ENCODE data around the gene MUSK.
"Not testable (repeated sequence)": the region's sequence is repeated elsewhere in the genome, so short reads cannot be mapped to it uniquely, and the experiment has no call there.

Gene MUSK

DNA sequence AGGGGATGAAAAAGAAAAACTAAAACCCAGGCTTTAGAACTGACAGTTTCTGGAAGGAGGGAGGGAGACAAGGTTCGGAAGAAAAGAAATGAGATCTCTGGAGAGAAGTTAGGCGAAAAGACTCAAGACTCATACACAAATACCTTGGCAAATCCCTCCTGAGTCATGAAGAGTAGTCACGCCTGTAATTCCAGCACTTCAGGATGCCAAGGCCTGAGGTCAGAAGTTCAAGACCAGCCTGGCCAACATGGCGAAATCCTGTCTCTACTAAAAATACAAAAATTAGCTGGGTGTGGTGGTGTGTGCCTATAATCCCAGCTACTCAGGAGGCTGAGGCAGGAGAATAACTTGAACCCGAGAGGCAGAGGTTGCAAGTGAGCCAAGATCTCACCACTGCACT, 27.3 kb downstream of the MUSK start:
- not testable (repeated sequence) for DNase-seq (ENCODE audit: low spot score)

DNA sequence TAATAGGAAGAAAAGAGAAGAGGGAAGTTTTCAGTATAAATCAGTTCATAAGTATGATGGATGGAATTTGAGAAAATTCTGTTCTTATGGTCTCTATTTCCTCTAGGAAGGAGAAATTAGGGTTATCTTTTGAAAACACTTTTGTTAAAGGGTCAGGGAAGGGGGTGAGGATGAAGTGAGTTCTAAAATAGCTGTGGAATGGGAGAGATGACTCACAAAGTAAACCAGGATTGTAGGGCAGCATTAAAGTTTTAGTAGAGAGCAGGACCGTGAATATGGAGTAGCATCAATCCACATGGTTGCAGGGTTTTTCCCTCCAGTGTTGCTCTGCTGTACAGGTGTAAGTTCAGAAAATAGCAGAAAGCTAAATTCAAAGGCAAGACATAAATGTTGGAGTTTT, 32.4 kb downstream of the MUSK start:
- no peak for DNase-seq (ENCODE audit: low spot score)

DNA sequence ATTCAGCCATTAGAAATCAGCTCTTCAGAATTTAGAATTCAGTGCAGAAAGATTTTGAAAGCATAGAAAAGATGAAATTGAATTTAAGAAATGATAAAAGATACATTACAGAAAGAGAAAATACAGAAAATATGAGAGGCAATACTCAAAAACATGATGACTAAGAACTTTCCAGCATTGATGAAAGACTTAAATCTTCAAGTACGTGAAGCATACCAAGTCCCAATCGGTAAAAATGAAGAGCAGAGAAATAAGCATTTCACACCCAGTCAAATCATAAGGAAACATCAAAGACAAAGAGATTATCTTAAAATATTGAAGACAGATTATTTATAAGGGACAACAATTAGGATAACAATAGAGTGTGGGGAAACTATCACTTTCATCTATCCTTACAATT, 35.1 kb downstream of the MUSK start:
- no peak for DNase-seq (ENCODE audit: low spot score)

DNA sequence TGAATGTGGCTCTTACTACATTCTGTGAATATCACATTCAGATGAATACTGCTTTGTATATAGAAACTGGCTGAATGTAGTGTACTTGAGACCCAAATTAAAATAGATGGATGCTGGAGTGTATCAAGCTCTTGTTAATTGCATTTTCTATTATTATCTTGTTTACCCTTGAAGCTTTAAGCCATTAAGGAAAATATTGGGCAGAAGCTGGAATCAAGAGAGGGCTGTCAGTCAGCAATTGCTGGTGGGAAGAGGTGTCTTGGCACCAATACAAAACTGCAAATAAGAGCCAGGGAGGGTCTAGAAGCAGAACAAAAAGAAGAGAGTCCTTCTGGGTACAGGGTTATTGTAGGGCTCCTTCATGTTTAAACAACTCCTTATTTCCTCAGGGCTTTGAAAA, 38.8 kb downstream of the MUSK start:
- DNase-seq (ENCODE audit: low spot score): no peak

DNA sequence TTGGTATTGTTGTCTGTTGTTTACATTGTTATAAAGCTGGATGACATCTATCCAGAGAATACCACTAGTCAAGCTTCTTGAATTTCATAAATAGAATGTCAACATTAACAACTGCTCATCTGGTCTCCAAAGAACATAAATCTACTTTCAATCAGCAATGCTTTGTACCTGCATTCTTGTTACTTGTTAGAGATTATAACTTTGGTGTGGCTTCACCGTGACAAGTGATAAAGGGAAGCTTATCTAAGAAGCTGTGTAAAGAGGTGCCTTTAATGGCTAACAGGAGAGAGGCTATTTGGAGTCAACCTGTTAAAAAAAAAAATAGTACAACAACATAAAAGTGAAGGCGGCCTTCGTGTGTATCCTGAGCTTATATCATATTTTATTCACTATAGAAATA, 41.8 kb downstream of the MUSK start:
- DNase-seq (ENCODE audit: low spot score): no peak

DNA sequence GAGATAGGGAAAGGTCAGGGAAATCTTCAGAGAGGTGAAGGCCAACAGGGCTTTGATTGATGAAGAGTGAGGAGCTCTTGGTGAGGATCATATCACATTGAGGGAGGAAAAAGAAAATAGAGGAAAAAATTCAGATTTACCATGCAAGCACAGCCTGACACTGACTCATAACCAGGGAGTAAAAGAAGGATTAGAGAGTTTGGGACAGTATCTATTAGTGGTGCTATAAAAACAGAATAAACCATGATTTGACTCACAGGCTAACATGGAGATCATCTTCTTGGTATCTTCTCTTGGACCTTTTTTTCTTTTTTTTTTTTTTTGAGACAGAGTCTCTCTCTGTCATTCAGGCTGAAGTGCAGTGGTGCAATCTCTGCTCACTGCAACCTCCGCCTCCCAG, 44.4 kb downstream of the MUSK start:
- DNase-seq (ENCODE audit: low spot score): no peak

DNA sequence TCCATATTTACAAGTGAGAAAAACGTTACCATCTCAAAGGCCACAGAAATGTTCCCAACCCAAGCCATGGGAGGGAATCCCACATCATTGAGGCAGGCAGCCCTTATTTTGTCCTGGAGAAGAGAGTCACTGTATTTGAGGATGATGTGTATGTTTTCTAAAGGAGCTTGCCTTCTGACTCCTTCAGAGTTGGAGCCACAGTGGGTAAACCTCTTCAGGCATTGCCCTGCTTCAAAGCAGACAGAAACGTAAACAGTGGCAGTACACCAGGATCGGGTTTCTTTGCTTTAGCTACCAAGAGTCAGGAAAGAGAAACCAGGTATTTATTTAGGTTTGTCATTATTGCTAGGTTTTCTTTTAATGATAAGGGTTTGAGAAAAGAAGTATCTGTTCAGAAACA, 45.7 kb downstream of the MUSK start:
- no peak for DNase-seq (ENCODE audit: low spot score)

DNA sequence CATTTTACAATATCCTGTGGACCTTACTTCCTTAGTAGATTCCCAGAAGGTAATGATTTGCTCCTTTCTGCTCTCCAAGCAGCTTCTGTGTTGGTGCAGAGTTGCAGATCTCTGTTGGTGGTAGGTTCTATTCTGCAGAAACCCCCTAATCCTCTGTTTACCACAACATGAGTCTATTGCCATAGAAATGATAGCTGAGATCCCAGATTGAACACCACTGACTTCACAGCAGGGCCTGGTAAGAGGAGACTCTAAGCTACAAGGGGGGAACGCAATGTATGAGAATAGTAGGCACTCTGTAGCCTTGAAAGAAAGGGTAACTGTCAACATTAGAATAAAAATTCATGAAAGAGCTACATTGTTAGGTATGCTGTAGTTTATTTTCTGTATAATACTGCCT, 59.5 kb downstream of the MUSK start:
- DNase-seq (ENCODE audit: low spot score): no peak

DNA sequence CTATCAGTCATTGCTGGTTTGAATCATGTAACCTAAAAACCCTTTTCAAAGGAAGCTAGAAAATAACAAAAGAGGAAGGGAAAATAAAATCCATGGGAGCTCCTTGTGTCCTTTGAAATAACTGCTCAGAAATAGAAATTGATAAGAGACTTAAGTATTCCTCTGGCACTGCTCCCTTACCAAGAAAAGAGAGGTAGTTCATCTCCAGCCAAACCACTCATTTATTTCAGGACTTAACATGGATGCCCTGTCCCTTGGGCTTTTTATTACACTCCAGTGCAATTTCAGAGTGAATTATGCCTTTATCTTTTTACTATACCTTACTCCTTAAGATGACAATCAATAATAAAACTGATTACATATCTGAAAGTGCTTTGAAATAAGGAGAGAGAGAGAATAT, 61.0 kb downstream of the MUSK start:
- no peak for DNase-seq (ENCODE audit: low spot score)

DNA sequence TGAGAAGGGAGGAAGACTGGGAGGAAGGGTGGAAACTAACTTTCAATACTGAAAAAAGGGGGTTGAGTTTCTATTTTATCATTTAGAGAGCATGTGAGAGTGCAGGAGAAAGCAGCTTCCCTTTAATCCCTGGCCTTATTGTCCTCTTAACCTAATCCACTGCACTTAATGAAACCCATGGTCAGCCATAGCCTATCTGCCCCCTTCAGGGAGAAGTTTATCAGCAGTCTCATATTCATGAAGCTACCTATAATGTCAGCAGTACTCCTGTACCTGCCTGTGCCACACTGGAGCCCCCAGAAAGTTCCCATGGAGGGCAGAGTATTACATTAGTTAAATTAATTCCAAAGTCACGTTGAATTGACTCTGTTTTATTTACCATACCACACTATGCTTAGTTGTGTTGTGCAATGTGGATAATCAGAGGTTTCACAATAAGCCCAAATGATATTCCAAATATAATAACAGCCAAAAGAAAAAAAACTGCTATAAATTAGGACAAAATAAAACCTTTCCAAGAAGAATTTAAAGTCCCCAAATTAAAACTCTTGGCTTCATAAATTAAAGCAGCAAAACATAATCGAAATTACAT, 62.9 kb downstream of the MUSK start:
- DNase-seq (ENCODE audit: low spot score): no peak

DNA sequence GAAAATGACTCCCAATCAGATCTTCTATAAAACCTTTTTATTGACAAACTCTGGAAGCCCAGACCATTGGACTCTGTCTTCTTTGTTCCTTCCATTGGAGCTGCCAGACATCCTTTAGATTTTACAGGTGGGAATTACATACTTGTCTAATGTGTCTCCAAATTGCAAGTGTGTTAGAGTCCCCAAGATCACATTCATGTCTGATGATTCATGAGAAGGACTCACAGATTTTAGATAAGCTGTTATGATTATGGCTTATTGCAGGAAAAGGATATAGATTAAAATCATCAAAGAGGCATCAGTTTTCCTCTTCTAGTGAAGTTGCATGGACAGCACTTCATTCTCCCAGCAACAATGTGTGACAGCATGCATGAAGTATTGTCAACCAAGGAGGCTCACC, 70.4 kb downstream of the MUSK start:
- DNase-seq (ENCODE audit: low spot score): no peak

DNA sequence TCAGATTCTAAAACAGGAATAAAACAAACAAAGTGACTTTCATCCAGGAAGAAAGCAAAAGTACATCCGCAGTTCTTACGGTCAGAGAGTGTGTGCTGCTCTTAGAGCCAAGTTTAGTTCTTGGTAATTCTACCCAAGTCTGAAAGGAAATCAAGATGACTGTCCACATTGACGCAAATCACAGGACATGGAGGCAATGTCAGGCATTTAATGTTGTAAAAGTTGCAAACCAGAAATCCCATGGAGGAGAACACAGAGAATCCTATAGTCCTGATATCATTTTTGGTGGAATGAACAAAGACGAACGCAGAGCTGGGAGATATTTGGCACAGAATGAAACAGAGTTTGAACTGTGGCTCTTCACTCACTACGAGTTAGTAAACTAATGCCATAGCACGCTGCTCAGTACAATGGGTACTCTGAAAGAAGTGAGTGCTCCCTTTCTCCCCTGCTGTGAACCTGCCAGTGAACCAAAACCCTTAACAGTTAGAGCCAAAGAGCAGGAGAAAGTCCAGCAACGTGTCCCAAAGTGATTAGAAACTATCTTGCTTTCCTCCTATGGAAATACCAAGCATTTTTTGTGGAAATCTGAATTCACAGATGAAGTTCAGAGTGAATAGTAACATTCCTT, 74.3 kb downstream of the MUSK start:
- no peak for DNase-seq (ENCODE audit: low spot score)

DNA sequence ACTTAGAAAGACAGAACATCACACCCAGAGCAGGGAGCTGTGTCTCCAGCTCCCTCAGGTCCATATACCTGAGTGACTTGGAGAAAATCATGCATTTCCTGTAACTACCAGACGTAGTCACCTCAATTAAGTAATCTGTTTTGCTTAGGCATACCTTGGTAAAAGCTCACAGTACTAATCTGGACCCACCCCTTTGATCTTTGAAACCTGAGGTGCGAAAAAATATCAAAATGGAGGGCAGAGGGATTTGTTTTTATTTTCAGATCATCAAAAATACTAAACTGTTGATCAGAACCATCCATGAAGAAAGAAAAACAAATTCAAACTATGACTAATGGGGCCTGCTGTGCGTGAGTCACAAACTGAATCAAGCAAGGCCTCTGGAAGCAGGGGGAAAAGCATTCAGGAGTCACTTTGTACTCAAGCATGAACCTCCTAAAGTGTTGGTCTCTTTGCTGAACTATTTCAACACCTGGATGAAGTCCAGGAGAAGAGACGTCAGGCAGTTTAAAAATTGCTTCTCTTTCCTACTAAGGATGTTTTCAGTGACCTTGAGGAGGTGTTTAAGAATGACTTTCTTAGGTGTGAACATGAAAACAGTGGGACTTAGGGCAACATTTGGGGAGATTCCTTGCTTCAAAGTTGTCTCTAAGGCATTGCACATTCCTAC, 76.3 kb downstream of the MUSK start:
- no peak for DNase-seq (ENCODE audit: low spot score)

DNA sequence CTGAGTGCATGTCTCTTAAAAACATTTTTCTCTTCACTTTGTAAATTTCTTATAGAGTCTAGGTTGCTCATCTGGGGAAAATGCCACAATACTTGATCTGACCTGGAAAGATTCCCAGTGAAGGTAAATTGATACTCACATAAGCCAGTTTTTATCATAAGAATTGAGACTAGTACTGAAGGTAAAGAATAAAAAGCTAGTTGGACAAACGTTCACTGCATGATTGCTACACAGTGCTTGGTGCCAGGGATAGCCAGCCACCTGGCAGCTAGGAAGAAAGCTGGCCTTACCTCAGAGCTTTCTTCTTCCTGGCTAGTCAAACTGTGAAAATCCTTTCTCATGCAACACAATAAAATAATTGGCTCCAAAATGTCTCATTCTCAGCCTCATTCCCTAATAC, 77.1 kb downstream of the MUSK start:
- DNase-seq (ENCODE audit: low spot score): no peak

DNA sequence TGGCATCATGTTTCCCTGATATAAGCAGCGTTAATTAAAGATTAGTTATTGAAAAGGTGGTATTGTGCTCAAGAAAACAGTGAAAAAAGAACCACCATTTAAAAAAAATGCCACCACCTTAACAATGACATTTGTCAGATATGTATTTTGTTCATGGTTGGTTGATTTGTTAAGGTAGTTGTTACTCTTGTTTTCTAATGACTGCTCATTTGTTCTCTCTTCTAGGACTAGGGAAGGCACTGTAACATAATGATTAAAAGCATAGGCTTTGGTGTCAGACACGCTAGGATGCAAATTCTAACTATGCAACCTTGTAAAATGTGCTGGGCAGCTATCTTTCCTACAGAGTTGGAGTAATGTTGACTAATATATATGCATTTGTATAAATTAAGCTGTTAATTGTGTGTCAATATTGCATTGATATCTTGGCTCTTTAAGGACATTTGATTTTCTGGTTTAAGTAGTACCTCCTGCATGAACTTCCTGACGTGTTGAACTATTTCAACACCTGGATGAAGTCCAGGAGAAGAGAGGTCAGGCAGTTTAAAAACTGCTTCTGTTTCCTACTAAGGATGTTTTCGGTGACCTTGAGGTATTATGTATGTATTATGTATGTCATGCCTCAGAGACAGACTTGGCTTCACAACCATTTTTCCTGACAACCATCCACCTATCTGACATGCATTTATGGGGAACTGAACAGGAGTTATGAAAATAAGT, 77.8 kb downstream of the MUSK start:
- no peak for DNase-seq (ENCODE audit: low spot score)

DNA sequence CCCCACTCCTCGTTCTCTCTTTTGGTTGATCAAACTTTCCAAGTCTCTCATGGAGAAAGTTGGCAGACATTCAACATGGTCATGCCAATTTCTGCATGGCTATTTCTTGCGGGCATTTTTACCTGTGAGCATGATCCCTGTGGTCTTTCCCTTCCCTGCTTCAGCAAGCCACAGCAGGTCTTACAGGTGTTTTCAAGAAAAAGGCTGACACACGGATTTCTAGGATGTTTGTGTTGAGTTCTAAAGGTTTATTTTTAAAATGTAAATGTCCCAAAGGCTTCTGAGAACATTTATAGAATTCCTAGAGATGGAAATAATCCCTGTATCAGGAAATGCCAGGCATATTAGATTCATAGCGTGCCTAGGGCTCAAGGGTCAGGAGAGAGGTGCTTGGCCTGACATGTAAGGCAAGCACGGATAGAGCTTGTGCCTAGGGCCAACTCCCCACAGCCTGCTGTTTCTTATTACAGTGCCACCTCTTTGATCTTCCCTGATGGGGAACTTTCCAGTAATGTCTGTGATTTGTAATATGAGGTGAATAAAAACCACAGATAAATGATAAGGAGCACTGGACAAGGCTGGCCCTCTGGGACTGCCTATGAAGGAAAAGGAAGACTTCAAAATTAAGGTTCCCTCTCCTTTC, 79.8 kb downstream of the MUSK start:
- DNase-seq (ENCODE audit: low spot score): no peak

DNA sequence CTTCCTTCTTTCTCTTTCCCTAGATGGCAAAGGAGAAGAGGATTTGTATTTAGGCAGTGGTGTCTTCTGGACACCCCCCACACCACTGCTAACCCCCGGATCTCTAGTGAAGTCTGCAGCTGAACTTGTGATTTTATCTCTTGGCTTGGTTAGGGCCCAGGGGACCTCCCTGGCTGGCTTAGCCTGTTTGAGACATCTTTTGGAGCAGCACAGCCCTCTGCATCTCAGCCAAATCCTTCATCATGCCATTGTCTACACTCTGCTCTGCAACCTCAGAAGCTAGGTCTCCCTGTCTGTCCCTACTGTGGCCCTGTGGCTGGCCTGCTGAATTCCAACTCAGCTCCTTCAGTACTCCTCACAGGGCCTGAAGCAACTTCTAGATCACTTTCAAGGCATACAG, 81.7 kb downstream of the MUSK start:
- DNase-seq (ENCODE audit: low spot score): no peak

DNA sequence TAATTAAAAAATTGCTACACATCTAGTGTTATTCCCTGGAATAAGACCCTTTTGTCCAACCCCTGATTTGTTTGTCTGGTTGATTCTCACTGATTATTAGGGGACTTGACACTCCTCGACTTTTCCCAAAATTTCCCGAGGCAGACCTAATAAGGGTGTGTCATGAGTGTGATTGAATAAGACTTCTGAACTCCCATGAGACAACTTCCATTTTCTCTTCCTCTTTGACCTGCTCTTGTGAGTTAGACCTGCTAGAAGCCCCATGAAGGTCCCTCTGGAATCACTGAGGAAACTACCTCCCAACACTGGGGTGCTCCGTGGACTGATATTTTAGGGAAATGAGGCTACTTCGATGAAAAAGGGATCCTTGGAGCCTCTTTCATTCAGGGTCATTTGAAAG, 83.4 kb downstream of the MUSK start:
- DNase-seq (ENCODE audit: low spot score): no peak

DNA sequence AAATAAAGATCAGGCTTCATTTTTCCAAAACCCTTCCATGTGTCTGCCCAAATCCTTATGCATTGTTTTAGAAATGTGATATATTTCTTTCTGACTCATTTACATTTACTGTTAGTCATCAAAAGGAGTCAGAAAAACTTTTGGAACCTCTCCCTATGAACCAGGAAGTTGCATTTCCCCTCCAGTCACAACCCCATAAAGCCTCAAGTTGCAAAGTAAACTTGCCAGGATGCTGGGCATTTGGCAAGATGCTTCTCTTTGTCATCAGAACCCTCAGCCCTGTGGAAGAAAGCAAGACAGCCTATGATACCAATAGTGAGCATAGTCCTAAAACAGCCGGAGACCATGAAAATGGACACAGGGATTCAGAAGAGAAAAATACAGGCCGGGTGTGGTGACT, 84.2 kb downstream of the MUSK start:
- no peak for DNase-seq (ENCODE audit: low spot score)

DNA sequence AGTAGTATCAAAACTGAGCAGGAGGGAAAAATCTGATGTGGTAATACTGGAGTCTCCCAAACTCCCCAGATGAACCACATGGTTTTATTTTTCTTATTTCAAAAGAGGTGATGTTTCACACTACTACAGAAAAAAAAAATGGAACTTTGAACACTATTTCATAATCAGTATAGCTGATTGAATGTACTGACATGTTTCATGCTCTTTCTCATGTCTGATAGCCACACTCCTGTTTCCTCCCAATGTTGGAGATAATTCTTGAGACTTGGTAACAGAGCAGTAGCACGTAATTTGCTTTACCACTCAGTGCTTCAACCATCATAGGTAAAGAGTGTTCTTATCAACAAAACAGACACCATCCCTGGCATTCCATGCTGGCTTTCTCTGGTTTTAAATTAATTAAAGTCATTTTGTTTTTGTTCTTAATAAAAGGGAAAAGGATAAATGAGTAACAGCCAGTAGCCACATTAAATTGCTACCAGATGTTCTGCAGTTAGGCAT, 85.2 kb downstream of the MUSK start:
- DNase-seq (ENCODE audit: low spot score): no peak

DNA sequence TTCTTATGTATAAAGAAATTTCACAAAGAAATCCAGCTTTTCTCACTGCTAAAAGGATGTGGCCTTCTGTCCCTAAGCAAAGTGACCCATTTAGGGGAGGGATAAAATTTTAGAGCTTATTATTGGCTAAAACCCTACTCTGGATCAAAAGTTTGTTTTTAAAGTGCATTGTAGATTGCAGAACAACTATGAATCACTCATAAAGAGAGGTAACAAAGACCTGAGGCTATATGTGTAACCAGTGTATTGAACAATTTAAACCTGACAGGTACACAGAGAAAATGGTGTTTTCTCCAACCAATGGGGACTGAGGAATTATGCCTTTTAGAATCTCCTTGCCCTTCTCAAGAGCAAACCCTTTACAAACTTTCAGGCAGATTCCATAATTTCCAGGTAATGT, 86.6 kb downstream of the MUSK start:
- DNase-seq (ENCODE audit: low spot score): no peak

DNA sequence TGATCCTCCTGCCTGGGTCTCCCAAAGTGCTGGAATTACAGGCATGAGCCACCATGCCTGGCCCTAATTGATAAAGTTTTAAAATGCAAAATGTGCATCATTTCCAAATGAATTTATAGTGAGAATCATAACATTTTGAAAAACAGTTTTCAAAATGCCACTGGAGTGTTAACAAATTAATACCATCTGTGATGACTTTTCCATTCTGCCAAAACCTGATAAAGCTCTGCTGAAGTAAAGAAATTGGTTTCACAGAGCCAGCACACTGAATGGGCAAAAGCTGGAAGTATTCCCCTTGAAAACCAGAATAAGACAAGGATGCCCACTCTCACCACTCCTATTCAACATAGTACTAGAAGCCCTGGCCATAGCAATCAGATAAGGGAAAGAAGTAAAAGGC, 89.6 kb downstream of the MUSK start:
- no peak for DNase-seq (ENCODE audit: low spot score)

DNA sequence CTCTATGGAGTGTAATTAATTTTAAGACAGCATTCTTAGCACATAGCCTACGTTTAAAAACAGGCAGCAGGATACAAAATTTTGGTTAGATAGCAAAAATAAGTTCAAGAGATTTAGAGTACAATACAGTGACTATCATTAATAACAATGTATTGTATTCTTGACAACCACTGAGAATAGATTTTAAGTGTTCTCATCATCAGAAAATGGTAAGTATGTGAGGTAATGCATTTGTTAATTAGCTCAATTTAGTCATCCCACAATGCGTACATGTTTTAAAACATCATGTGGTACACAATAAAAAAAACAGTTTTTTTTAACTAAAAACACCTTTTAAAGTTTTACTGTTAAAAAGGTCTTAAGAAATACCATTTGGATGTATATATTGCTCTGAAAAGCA, 94.2 kb downstream of the MUSK start:
- DNase-seq (ENCODE audit: low spot score): no peak

All from NAMALWA (cell line).